MCF 10A (cell line): ENCODE data around the gene TSPAN4. TPM values are rescaled to one million over a fixed set of nuclear protein-coding genes. Genes with fewer than 3 reads are reported as not detected.

Source experiments
- BruUV-seq: library from RNA; stranded (reverse); fragments of 400-500 nt; replicated peaks from 2 replicates; lab custom pipeline; 2021; lab: Mats Ljungman, UMichigan
- CTCF ChIA-PET: fragments of 300-600 bp; sonication (Branson Sonifier 250); formaldehyde crosslinking; extraction: SDS; loops from one replicate; lab custom pipeline; 2021; ENCODE audit warnings: antibody characterized with exemption, inconsistent platforms; lab: Yijun Ruan, JAX
- POLR2A ChIA-PET: fragments of 300-600, 350-650 bp; sonication (Branson Sonifier 250); formaldehyde crosslinking; extraction: SDS; loops from one replicate; lab custom pipeline; 2020; ENCODE audit warnings: antibody characterized with exemption, inconsistent platforms; lab: Yijun Ruan, JAX
- DNase-seq: peaks from one replicate; pipeline ENCODE4 v3.0.0-alpha.2; 2018; ENCODE audit not compliant: unreplicated experiment
- H3K27ac Mint-ChIP-seq: one replicate; pipeline ENCODE4 v1.8.0; 2022; ENCODE audit warnings: mild to moderate bottlenecking, low read depth, mixed read lengths; ENCODE audit not compliant: unreplicated experiment
- H3K27me3 Mint-ChIP-seq: one replicate; pipeline ENCODE4 v1.8.0; 2022; ENCODE audit warnings: mixed read lengths; ENCODE audit not compliant: insufficient read depth, unreplicated experiment
- H3K36me3 Mint-ChIP-seq: one replicate; pipeline ENCODE4 v1.8.0; 2022; ENCODE audit warnings: mild to moderate bottlenecking, moderate library complexity, mixed read lengths; ENCODE audit not compliant: insufficient read depth, unreplicated experiment
- H3K4me1 Mint-ChIP-seq: one replicate; pipeline ENCODE4 v1.8.0; 2022; ENCODE audit warnings: mixed read lengths; ENCODE audit not compliant: insufficient read depth, unreplicated experiment
- H3K4me3 Mint-ChIP-seq: one replicate; pipeline ENCODE4 v1.8.0; 2022; ENCODE audit warnings: mild to moderate bottlenecking, moderate library complexity, mixed read lengths; ENCODE audit not compliant: unreplicated experiment
- H3K9me3 Mint-ChIP-seq: one replicate; pipeline ENCODE4 v1.8.0; 2022; ENCODE audit warnings: mixed read lengths; ENCODE audit not compliant: unreplicated experiment
- intact Hi-C: fragments of 100-400 bp; cut with micrococcal nuclease; formaldehyde crosslinking; loops from 2 replicates; pipeline ENCODE4 v1.14.1; 2022
- total RNA-seq: library from RNA; stranded (reverse); gene quantifications from 2 replicates; pipeline ENCODE4 v1.2.3, GENCODE V29; 2022
- TF ChIP-seq, protein P1 (sequence below): fragments of 200-600 bp; IDR thresholded peaks from one replicate; pipeline ENCODE4 v1.8.0; 2022; ENCODE audit warnings: antibody characterized with exemption, mild to moderate bottlenecking; ENCODE audit not compliant: unreplicated experiment

Gene TSPAN4
- total RNA-seq, 1 experiment from 2014 or later = 148 TPM

DNA sequence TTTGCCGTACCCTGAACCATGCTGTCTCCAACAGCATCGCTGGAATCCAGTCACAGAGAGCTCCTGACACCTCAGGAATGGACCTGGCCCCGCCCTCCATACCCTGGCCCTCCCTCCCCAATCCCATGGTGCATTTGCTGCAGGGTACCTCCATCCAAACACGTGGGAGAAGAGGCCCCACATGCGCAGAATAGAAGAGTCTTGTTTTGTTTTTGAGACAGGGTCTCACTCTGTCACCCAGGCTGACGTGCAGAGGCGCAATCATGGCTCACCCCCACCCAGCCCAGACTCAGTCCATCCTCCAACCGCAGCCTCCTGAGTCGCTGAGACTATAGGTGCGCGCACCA, 26.2 kb upstream of the TSPAN4 start:
- CTCF ChIA-PET = no interaction called here
- intact Hi-C loops = no loop called here
- Mint-ChIP-seq H3K9me3 (no peaks in the 10 kb centered on the region), H3K27ac (no peak overlapping the region), H3K27me3 (no peaks in the 10 kb centered on the region), H3K4me3 (no peak overlapping the region), H3K36me3 (peaks cover 33% of the 10 kb centered on the region), H3K4me1 (peaks cover 12% of the 10 kb centered on the region)
- POLR2A ChIA-PET = interaction anchor here (0.7 to 9.6 kb wide), 5 partner anchors 11 to 222 kb away, joined by 3 to 274 read pairs (median 141); partner anchors contain the start of genes CD151, PIDD1, POLR2L and RPLP2
- TF ChIP-seq, protein P1, sequence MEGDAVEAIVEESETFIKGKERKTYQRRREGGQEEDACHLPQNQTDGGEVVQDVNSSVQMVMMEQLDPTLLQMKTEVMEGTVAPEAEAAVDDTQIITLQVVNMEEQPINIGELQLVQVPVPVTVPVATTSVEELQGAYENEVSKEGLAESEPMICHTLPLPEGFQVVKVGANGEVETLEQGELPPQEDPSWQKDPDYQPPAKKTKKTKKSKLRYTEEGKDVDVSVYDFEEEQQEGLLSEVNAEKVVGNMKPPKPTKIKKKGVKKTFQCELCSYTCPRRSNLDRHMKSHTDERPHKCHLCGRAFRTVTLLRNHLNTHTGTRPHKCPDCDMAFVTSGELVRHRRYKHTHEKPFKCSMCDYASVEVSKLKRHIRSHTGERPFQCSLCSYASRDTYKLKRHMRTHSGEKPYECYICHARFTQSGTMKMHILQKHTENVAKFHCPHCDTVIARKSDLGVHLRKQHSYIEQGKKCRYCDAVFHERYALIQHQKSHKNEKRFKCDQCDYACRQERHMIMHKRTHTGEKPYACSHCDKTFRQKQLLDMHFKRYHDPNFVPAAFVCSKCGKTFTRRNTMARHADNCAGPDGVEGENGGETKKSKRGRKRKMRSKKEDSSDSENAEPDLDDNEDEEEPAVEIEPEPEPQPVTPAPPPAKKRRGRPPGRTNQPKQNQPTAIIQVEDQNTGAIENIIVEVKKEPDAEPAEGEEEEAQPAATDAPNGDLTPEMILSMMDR = no peak
- no TSS peak for BruUV-seq
- no peak for DNase-seq

DNA sequence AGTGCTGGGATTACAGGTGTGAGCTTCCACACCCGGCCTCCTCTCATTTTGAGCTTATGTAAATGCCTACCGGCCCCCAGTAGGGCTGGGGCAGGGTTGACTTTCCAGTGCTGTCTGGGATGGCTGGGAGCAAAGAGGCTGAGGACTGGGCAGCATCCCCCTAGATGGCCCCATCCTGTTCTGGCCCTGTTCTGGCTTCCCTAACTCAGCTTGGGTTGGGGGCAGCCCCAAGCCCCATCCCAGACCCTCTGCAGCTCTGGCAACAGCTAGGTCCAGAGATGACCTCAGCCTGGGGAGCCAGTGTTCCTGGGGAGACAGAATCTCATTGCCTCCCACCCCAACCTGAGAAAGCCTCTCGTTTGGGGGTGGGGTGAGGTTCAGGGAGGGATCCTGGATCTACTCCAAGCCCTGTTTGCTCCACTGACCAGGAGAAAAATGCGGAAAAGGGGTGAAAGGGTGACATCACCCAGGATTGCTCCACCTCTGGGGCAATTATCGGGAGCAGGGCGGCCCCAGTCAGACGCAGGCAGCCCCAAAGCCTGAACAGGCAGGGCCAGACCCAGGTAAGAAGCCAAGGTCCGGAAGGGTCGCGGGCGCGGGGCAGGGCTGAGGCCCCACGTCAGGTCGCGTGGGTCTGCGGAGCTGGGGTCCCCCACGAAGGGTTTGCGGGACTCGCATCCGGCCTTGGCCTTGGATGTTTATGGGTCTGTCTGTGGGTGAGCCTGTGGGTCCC, 24.1 kb upstream of the TSPAN4 start, which contains the start of gene PNPLA2:
PNPLA2 (plus strand) TSS at position 519 of the 733 bp plus-strand sequence. CDS start 805 bp downstream, outside the sequence.
- H3K4me1 Mint-ChIP-seq = peaks cover 11% of the 10 kb centered on the region
- no peaks in the 10 kb centered on the region for H3K9me3 Mint-ChIP-seq
- no peaks in the 10 kb centered on the region for H3K27me3 Mint-ChIP-seq
- H3K36me3 Mint-ChIP-seq = peaks cover 27% of the 10 kb centered on the region
- peak; percentile 68 for DNase-seq
- CTCF ChIA-PET = interaction anchor here (0.6 to 1.1 kb wide), 5 partner anchors 20 to 82 kb away, joined by 3 to 5 read pairs (median 3); partner anchors contain the start of gene SLC25A22
- peak within 1 kb of the TSS; percentile 72 for H3K4me3 Mint-ChIP-seq
- POLR2A ChIA-PET = interaction anchor here (0.7 to 9.6 kb wide), 18 partner anchors 7 to 243 kb away, joined by 3 to 274 read pairs (median 13); partner anchors contain the start of genes CD151, CHID1, DEAF1 and GATD1
- intact Hi-C loops = loop anchor here (1.0 kb wide), 1 partner anchor 16 kb away; no protein-coding TSS in a partner anchor
- TF ChIP-seq, protein P1 = no peak
- BruUV-seq = no TSS peak
- H3K27ac Mint-ChIP-seq = peak within 1 kb of the TSS; percentile 40

DNA sequence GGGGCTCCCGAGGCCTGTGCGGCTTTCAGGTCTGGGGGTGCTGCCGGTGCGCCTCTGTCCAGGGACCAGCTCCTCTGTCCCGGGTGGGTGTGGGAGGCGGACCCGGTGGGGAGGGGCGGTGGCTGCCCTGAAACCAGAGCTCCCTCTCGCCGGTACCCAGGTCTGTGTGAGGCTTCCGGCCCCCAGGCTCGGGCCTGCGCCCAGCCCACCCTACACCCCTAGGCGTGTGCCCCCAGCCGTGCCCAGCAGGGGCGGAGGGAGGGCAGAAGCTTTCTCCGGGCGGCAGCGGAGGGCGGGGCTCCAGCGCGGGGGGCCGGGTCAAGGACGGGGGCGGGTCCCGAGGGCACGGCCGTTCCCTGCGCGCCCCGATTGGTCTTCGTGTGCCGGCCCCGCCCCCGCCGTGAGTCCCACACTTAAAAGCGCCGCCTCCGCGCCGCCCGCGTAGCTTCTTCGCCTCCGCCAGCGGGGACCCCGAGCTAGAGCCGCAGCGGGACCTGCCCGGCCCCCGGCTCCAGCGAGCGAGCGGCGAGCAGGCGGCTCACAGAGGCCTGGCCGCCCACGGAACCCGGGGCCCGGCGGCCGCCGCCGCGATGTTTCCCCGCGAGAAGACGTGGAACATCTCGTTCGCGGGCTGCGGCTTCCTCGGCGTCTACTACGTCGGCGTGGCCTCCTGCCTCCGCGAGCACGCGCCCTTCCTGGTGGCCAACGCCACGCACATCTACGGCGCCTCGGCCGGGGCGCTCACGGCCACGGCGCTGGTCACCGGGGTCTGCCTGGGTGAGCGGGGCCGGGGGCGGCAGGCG, 23.3 kb upstream of the TSPAN4 start:
- Mint-ChIP-seq H3K27ac (peak overlapping the region; percentile 40), H3K36me3 (peaks cover 30% of the 10 kb centered on the region), H3K4me1 (peaks cover 11% of the 10 kb centered on the region), H3K4me3 (peak overlapping the region; percentile 72), H3K27me3 (no peaks in the 10 kb centered on the region), H3K9me3 (no peaks in the 10 kb centered on the region)
- peak; percentile 89 for DNase-seq
- POLR2A ChIA-PET = interaction anchor here (0.7 to 9.6 kb wide), 20 partner anchors 8 to 403 kb away, joined by 3 to 274 read pairs (median 10); partner anchors contain the start of genes CD151, CHID1, DEAF1 and GATD1
- BruUV-seq = no TSS peak
- CTCF ChIA-PET = interaction anchor here (0.6 kb wide), 2 partner anchors 21 to 81 kb away, joined by 3 read pairs; no protein-coding TSS in a partner anchor
- intact Hi-C loops = loop anchor here (1.0 kb wide), 1 partner anchor 15 kb away; no protein-coding TSS in a partner anchor
- TF ChIP-seq, protein P1 = no peak
